B cell (primary cell): ENCODE measurements around the gene ERP44. TPM values are rescaled to one million over a fixed set of nuclear protein-coding genes. Genes with fewer than 3 reads are reported as not detected.
A peak's percentile ranks its signal among the peaks of the same experiment; 100 is the strongest.

ENCODE experiments used
- ATAC-seq: fragments of 200-7000 bp; cut with Tn5 transposase; one replicate; pipeline ENCODE4 v1.10.0; 2021; ENCODE audit warnings: low read depth, mild to moderate bottlenecking, moderate number of reproducible peaks, moderate library complexity
- CTCF ChIA-PET: fragments of 350-600 bp; sonication (Branson Sonifier 250); formaldehyde crosslinking; loops from one replicate; lab custom pipeline; 2021; ENCODE audit warnings: antibody characterized with exemption, inconsistent platforms; lab: Charles Lee
- POLR2A ChIA-PET: fragments of 350-600 bp; sonication (Branson Sonifier 250); formaldehyde crosslinking; loops from one replicate; lab custom pipeline; 2021; ENCODE audit warnings: antibody characterized with exemption; lab: Charles Lee
- DNase-seq: peaks from one replicate; pipeline ENCODE4 v3.0.0; 2013
- H2AFZ ChIP-seq: 2 replicates; pipeline ENCODE4 v1.6.1; 2012; ENCODE audit warnings: mild to moderate bottlenecking, low read depth, low read length; ENCODE audit not compliant: insufficient read depth, poor library complexity, severe bottlenecking
- H3K27ac ChIP-seq, 2 donors: 1 replicate in 1 of 2; 2 replicates in 1 of 2; pipeline ENCODE4 v1.5.1; 2012 to 2013; ENCODE audit warnings: low read length in 2 of 2, mild to moderate bottlenecking in 2 of 2, moderate library complexity in 1 of 2
- H3K27me3 ChIP-seq, 4 experiments: fragments of 200-600 bp in 1 of 4; sonication (generic) in 1 of 4; replicated peaks in 1 of 4; 1 replicate in 2 of 4; 2 replicates in 2 of 4; pipeline versions ENCODE4 v1.6.1 to v1.7.0; 2013 to 2016; ENCODE audit warnings: low read length in 3 of 4, mild to moderate bottlenecking in 2 of 4, mixed read lengths in 1 of 4, moderate library complexity in 1 of 4; ENCODE audit not compliant: insufficient read depth in 4 of 4, control insufficient read depth in 3 of 4; ENCODE audit errors: control extremely low read depth in 1 of 4
- H3K36me3 ChIP-seq, 2 experiments: replicated peaks in 1 of 2; 1 replicate in 1 of 2; 2 replicates in 1 of 2; pipeline versions ENCODE4 v1.6.1 to v1.7.1; 2013; ENCODE audit warnings: low read length in 1 of 2; ENCODE audit not compliant: insufficient read depth in 2 of 2, control insufficient read depth in 1 of 2; ENCODE audit errors: control extremely low read depth in 1 of 2, extremely low read depth in 1 of 2
- H3K4me1 ChIP-seq, 2 donors: fragments of 200-600 bp in 1 of 2; sonication (generic) in 1 of 2; 1 replicate in 1 of 2; 2 replicates in 1 of 2; pipeline versions ENCODE4 v1.5.1 to v1.6.1; 2013 to 2017; ENCODE audit warnings: low read length in 2 of 2; ENCODE audit not compliant: control insufficient read depth in 2 of 2, insufficient read depth in 2 of 2
- H3K4me2 ChIP-seq: replicated peaks from 2 replicates; pipeline ENCODE3; 2012; ENCODE audit warnings: mild to moderate bottlenecking, low read depth, low read length; ENCODE audit not compliant: poor library complexity, severe bottlenecking
- H3K4me3 ChIP-seq, 5 experiments: fragments of 200-600 bp in 1 of 5; sonication (generic) in 1 of 5; 1 replicate in 3 of 5; 2 replicates in 2 of 5; pipeline versions ENCODE4 v1.5.1 to v1.7.0; 2011 to 2016; ENCODE audit warnings: low read length in 4 of 5, mild to moderate bottlenecking in 4 of 5, low read depth in 2 of 5, control low read depth in 1 of 5, moderate library complexity in 1 of 5; ENCODE audit not compliant: insufficient read depth in 1 of 5; ENCODE audit errors: control extremely low read depth in 1 of 5, extremely low read depth in 1 of 5
- H3K79me2 ChIP-seq: fragments of 200-600 bp; sonication (generic); one replicate; pipeline ENCODE4 v1.6.0; 2016; ENCODE audit warnings: low read length; ENCODE audit not compliant: control insufficient read depth, insufficient read depth
- H3K9ac ChIP-seq: fragments of 200-600 bp; sonication (generic); 2 replicates; pipeline ENCODE4 v1.6.1; 2017; ENCODE audit warnings: mild to moderate bottlenecking, low read length, moderate library complexity
- H3K9me3 ChIP-seq, 3 donors: one replicate each; pipeline versions ENCODE4 v1.6.1 to v1.7.1; 2013; ENCODE audit warnings: low read length in 2 of 3; ENCODE audit not compliant: control insufficient read depth in 2 of 3, insufficient read depth in 1 of 3; ENCODE audit errors: control extremely low read depth in 1 of 3
- H4K20me1 ChIP-seq: 2 replicates; pipeline ENCODE4 v1.6.0; 2012; ENCODE audit warnings: mild to moderate bottlenecking, low read length; ENCODE audit not compliant: insufficient read depth, control insufficient read depth, poor library complexity, severe bottlenecking
- H3K27ac Mint-ChIP-seq: one replicate; pipeline ENCODE4 v1.8.0; 2021; ENCODE audit warnings: mixed read lengths
- H3K27me3 Mint-ChIP-seq: one replicate; pipeline ENCODE4 v1.8.0; 2021; ENCODE audit warnings: mixed read lengths
- H3K4me1 Mint-ChIP-seq: one replicate; pipeline ENCODE4 v1.8.0; 2021; ENCODE audit warnings: mixed read lengths
- H3K4me3 Mint-ChIP-seq: one replicate; pipeline ENCODE4 v1.8.0; 2021; ENCODE audit warnings: mixed read lengths
- H3K9me3 Mint-ChIP-seq: one replicate; pipeline ENCODE4 v1.8.0; 2022; ENCODE audit warnings: mixed read lengths; ENCODE audit not compliant: insufficient read depth
- EZH2 ChIP-seq: IDR thresholded peaks from 2 replicates; pipeline ENCODE4 v1.6.1; 2012; ENCODE audit warnings: borderline replicate concordance, low read depth, mild to moderate bottlenecking, moderate library complexity, low read length; ENCODE audit not compliant: insufficient read depth, poor library complexity, severe bottlenecking
- WGBS: methylation state at CpG from one replicate; pipeline ENCODE4 v1.1.5; 2013; ENCODE audit warnings: missing lambda C conversion rate; ENCODE audit not compliant: insufficient coverage; 5-methylcytosine and 5-hydroxymethylcytosine counted together
- intact Hi-C: fragments of 100-400 bp; cut with micrococcal nuclease; formaldehyde crosslinking; loops from one replicate; pipeline ENCODE4 v1.10.0; 2022
- polyA plus RNA-seq: library from polyadenylated mRNA; depleted of rRNA; stranded (reverse); fragments of >200 nt; gene quantifications from 2 replicates; pipeline ENCODE4 v1.2.3, GENCODE V29; 2012
- total RNA-seq, 2 donors: library from RNA; stranded (reverse); fragments of 120-200 nt in 1 of 2; gene quantifications; 1 replicate in 1 of 2; 2 replicates in 1 of 2; pipeline versions ENCODE4 v1.2.3 to v1.2.4, GENCODE V29; 2013 to 2022
- TF ChIP-seq, protein P1 (sequence below): fragments of 200-600 bp; IDR thresholded peaks from one replicate; pipeline ENCODE4 v1.8.0; 2022; ENCODE audit warnings: antibody characterized with exemption, mild to moderate bottlenecking

ERP44 gene
- total and polyA plus RNA-seq, 2 donors (not counting 1 experiment from before 2014, with no cell fraction given), result 10.5 to 18.4 TPM

GRCh38 chr9:100056561-100056960 is 42.2 kb downstream of the ERP44 start:
- Mint-ChIP-seq H3K27ac (no peak overlapping the region), H3K9me3 (no peaks in the 10 kb centered on the region), H3K27me3 (no peaks in the 10 kb centered on the region), H3K4me1 (peaks cover 56% of the 10 kb centered on the region), H3K4me3 (no peak overlapping the region)
- H3K4me2 ChIP-seq, result no peak overlapping the region
- no peak overlapping the region for H3K9ac ChIP-seq
- no peaks in the 10 kb centered on the region for H4K20me1 ChIP-seq
- WGBS, result 100% methylated on average over 1 of the region's 2 CpGs
- H2AFZ ChIP-seq, result no peak overlapping the region
- TF ChIP-seq, protein P1, sequence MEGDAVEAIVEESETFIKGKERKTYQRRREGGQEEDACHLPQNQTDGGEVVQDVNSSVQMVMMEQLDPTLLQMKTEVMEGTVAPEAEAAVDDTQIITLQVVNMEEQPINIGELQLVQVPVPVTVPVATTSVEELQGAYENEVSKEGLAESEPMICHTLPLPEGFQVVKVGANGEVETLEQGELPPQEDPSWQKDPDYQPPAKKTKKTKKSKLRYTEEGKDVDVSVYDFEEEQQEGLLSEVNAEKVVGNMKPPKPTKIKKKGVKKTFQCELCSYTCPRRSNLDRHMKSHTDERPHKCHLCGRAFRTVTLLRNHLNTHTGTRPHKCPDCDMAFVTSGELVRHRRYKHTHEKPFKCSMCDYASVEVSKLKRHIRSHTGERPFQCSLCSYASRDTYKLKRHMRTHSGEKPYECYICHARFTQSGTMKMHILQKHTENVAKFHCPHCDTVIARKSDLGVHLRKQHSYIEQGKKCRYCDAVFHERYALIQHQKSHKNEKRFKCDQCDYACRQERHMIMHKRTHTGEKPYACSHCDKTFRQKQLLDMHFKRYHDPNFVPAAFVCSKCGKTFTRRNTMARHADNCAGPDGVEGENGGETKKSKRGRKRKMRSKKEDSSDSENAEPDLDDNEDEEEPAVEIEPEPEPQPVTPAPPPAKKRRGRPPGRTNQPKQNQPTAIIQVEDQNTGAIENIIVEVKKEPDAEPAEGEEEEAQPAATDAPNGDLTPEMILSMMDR, result no peak
- no peak for TF ChIP-seq EZH2
- no peak overlapping the region for H3K4me3 ChIP-seq
- H3K79me2 ChIP-seq, result peaks cover 43% of the 10 kb centered on the region
- H3K9me3 ChIP-seq, result no peaks in the 10 kb centered on the region
- DNase-seq, result no peak
- H3K4me1 ChIP-seq, result peaks cover 35 to 48% of the 10 kb centered on the region in 2 donors
- peaks cover 2 to 4% of the 10 kb centered on the region in 2 experiments for H3K36me3 ChIP-seq
- ATAC-seq, result no peak
- no peaks in the 10 kb centered on the region for H3K27me3 ChIP-seq
- ChIA-PET CTCF (no interaction called here), POLR2A (no interaction called here)
- intact Hi-C loops, result no loop called here
- H3K27ac ChIP-seq, result no peak overlapping the region

DNA sequence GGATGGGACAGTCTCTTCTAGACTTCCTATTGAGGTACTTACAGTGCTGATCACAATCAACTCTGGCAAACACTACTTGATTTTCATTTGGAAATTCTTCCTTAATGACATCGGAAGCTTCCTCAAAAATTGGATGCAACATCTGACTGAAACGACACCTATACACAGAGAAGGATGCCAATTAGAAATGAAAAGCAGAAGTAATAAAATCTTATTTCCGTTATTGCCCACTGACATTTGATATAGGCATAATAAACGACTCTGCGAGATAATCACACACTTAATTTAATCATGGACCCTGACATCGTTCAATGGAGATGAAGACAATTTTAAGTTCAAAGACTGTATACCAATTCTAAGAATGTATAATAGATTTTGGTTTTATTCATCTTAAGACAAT is 46.4 kb downstream of the ERP44 start:
- Mint-ChIP-seq H3K4me1 (peaks cover 35% of the 10 kb centered on the region), H3K27me3 (no peaks in the 10 kb centered on the region), H3K27ac (peak overlapping the region; percentile 0), H3K9me3 (no peaks in the 10 kb centered on the region), H3K4me3 (peak overlapping the region; percentile 29)
- POLR2A ChIA-PET, result no interaction called here
- H3K9me3 ChIP-seq, result no peaks in the 10 kb centered on the region
- peak overlapping the region in 1 of 2 donors; percentile 10 for H3K27ac ChIP-seq
- peak overlapping the region; percentile 49 for H3K4me2 ChIP-seq
- no peaks in the 10 kb centered on the region for H3K27me3 ChIP-seq
- H3K79me2 ChIP-seq, result peaks cover 70% of the 10 kb centered on the region
- CTCF ChIA-PET, result interaction anchor here (0.6 kb wide), 1 partner anchor 234 kb away, joined by 3 read pairs; no protein-coding TSS in a partner anchor
- H3K4me3 ChIP-seq, result no peak overlapping the region
- no peak overlapping the region for H3K9ac ChIP-seq
- ATAC-seq, result peak; percentile 39
- H4K20me1 ChIP-seq, result no peaks in the 10 kb centered on the region
- TF ChIP-seq, protein P1, result no peak
- TF ChIP-seq EZH2, result no peak
- intact Hi-C loops, result no loop called here
- H3K4me1 ChIP-seq, result peaks cover 13 to 23% of the 10 kb centered on the region in 2 donors
- DNase-seq, result peak; percentile 51
- H2AFZ ChIP-seq, result no peak overlapping the region
- no CpG with 5 or more reads among the region's 6 CpGs for WGBS
- H3K36me3 ChIP-seq, result peaks cover 4 to 26% of the 10 kb centered on the region in 2 experiments
